Hepatocyte (in vitro differentiated cells): ENCODE measurements around the gene TUT1.

ENCODE experiments used
- EZH2 ChIP-seq: fragments of 200-600 bp; sonication (generic); IDR thresholded peaks from 2 replicates; pipeline ENCODE4 v1.6.1; 2016; ENCODE audit warnings: antibody characterized with exemption, mild to moderate bottlenecking, borderline replicate concordance
- TF ChIP-seq, protein P1 (sequence below): fragments of 200-600 bp; sonication (generic); IDR thresholded peaks from 2 replicates; pipeline ENCODE4 v1.5.1; 2016; ENCODE audit warnings: antibody characterized with exemption, mild to moderate bottlenecking; ENCODE audit not compliant: poor library complexity

DNA sequence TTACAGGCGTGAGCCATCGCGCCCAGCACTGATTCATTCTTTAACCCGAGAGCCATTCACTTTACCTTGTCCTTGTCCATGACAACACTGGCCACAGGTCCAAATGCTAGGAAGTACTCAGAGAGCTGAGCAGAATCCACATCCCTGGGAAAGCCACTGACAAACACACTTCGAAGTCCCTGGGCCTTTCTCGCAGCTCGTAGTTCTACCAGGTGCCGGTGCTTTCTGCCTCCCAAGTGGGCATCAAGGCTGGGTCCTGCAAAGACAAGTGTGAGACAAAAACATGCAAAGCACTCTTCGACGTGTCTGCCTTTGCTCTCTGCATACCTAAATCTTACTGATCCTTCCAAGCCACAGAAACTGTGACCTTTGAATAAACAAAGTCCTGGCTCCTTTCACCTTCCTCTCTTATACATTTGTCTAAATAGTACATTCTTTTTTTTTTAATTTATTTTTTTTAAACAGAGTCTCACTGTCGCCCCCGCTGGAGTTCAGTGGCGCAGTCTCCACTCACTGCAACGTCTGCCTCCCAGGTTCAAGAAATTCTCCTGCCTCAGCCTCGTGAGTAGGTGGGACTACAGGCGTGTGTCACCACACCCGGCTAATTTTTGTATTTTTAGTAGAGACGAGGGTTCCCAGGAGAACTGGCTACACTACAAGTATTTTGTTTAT lies 2.2 kb downstream of the TUT1 start:
- TF ChIP-seq, protein P1, sequence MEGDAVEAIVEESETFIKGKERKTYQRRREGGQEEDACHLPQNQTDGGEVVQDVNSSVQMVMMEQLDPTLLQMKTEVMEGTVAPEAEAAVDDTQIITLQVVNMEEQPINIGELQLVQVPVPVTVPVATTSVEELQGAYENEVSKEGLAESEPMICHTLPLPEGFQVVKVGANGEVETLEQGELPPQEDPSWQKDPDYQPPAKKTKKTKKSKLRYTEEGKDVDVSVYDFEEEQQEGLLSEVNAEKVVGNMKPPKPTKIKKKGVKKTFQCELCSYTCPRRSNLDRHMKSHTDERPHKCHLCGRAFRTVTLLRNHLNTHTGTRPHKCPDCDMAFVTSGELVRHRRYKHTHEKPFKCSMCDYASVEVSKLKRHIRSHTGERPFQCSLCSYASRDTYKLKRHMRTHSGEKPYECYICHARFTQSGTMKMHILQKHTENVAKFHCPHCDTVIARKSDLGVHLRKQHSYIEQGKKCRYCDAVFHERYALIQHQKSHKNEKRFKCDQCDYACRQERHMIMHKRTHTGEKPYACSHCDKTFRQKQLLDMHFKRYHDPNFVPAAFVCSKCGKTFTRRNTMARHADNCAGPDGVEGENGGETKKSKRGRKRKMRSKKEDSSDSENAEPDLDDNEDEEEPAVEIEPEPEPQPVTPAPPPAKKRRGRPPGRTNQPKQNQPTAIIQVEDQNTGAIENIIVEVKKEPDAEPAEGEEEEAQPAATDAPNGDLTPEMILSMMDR: peak; percentile 29
- no peak for TF ChIP-seq EZH2
